Body of pancreas (tissue), 4 donors: ENCODE results near the gene SH3BP4. TPM values are rescaled to one million over a fixed set of nuclear protein-coding genes. Genes with fewer than 3 reads are reported as not detected.

ENCODE experiments used
- ATAC-seq: fragments of 150-250 bp; one replicate; pipeline ENCODE4 v1.9.1; 2016
- DNase-seq, 4 donors: peaks; one replicate each; pipeline ENCODE4 v3.0.0-alpha.2; 2019
- H3K27ac ChIP-seq, 4 donors: fragments of 200-600 bp; sonication (generic); 1 replicate in 3 of 4; 2 replicates in 1 of 4; pipeline versions ENCODE4 v1.5.1 to v1.6.1; 2016 to 2019; ENCODE audit warnings: mild to moderate bottlenecking in 1 of 4, mixed read lengths in 1 of 4, moderate library complexity in 1 of 4
- H3K27me3 ChIP-seq, 2 donors: fragments of 200-600 bp; sonication (generic); one replicate each; pipeline ENCODE4 v1.6.0; 2016; ENCODE audit warnings: mild to moderate bottlenecking in 1 of 2
- H3K36me3 ChIP-seq, 2 donors: fragments of 200-600 bp; sonication (generic); replicated peaks in 1 of 2; 2 replicates each; pipeline ENCODE4 v1.5.1; 2016; ENCODE audit warnings: low read depth in 2 of 2; ENCODE audit not compliant: insufficient read depth in 1 of 2
- H3K4me1 ChIP-seq: fragments of 200-600 bp; sonication (generic); one replicate; pipeline ENCODE4 v1.6.0; 2016
- H3K4me3 ChIP-seq, 2 donors: fragments of 200-600 bp; sonication (generic); 1 replicate in 1 of 2; 2 replicates in 1 of 2; pipeline ENCODE4 v1.5.1; 2016 to 2019
- H3K9me3 ChIP-seq, 3 donors: fragments of 200-600 bp; sonication (generic); 1 replicate in 2 of 3; 2 replicates in 1 of 3; pipeline ENCODE4 v1.5.1; 2016
- POLR2A ChIP-seq, 3 donors: fragments of 450-650 bp; IDR thresholded peaks; one replicate each; pipeline ENCODE4 v1.6.1; 2016; ENCODE audit warnings: antibody characterized with exemption in 3 of 3, mild to moderate bottlenecking in 2 of 3
- WGBS, 2 donors: methylation state at CpG; one replicate each; pipeline ENCODE4 v1.1.5; 2017; 5-methylcytosine and 5-hydroxymethylcytosine counted together
- intact Hi-C: fragments of 100-400 bp; cut with DNase I; formaldehyde crosslinking; loops from one replicate; pipeline ENCODE4 v1.15.1; 2023
- total RNA-seq, 2 donors: library from RNA; depleted of rRNA; stranded (reverse); fragments of >200 nt; gene quantifications; one replicate each; pipeline ENCODE4 v1.1.0, GENCODE V29; 2016
- TF ChIP-seq, protein P1 (sequence below), 7 experiments: fragments of 450-650 bp in 4 of 7; fragments of 200-600 bp in 3 of 7; sonication (generic) in 3 of 7; IDR thresholded peaks; one replicate each; pipeline ENCODE4 v1.5.1; 2016 to 2019; ENCODE audit warnings: antibody characterized with exemption in 7 of 7

The SH3BP4 gene
- total RNA-seq, 2 donors from 2014 or later: 62.6 to 71.9 TPM

DNA sequence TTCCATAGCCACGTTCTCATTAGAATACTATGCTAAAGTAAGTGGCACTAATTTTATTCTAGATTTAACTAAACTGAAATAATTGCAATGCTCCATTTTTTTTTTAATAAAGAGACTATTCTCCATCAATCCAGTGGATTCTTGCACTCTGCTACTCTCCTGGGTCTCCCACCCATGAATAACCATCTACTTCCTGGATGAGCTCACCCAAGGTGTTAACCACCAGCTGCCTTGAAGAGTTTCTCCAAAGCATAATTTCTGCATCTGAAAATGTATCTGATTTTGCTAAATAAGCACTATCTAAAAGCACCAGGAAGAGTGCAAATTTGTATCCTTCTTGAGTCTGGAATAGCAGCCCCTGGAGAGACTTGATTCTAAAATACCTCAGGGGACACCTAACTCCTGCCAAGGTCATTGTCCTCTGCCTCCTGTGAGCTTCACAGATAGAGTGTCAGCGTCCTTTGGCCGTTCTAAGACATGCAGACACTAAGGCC lies 41.6 kb upstream of the SH3BP4 start:
- no peaks in the 10 kb centered on the region for H3K36me3 ChIP-seq
- DNase-seq (no peak), ATAC-seq (no peak)
- no peaks in the 10 kb centered on the region for H3K27me3 ChIP-seq
- WGBS, 2 donors: 71 to 76% methylated on average over 3 of the region's 3 CpGs
- H3K4me1 ChIP-seq: no peaks in the 10 kb centered on the region
- TF ChIP-seq POLR2A (IDR thresholded peaks at IDR 0.05): no peak
- TF ChIP-seq, protein P1, sequence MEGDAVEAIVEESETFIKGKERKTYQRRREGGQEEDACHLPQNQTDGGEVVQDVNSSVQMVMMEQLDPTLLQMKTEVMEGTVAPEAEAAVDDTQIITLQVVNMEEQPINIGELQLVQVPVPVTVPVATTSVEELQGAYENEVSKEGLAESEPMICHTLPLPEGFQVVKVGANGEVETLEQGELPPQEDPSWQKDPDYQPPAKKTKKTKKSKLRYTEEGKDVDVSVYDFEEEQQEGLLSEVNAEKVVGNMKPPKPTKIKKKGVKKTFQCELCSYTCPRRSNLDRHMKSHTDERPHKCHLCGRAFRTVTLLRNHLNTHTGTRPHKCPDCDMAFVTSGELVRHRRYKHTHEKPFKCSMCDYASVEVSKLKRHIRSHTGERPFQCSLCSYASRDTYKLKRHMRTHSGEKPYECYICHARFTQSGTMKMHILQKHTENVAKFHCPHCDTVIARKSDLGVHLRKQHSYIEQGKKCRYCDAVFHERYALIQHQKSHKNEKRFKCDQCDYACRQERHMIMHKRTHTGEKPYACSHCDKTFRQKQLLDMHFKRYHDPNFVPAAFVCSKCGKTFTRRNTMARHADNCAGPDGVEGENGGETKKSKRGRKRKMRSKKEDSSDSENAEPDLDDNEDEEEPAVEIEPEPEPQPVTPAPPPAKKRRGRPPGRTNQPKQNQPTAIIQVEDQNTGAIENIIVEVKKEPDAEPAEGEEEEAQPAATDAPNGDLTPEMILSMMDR (IDR thresholded peaks at IDR 0.05): no peak
- no peaks in the 10 kb centered on the region for H3K9me3 ChIP-seq
- H3K27ac ChIP-seq: no peak overlapping the region
- H3K4me3 ChIP-seq: no peak overlapping the region
- intact Hi-C loops: no loop called here

DNA sequence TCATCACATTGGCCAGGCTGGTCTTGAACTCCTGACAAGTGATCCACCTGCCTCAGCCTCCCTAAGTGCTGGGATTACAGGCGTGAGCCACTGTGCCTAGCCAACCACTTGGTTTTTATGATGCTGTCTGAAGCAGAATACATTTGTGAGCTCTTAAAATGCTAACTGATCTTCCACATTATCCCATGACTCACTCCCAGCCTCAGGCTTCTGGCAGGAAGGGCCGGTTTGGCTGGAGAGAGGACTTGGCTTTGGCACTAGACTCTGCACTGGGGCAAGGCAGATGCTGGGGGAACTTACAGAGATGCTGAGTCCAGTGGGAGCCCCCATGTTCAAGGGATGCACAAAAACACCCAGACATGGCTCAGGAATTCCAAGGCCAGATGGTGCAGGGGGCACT lies 40.5 kb upstream of the SH3BP4 start:
- WGBS, 2 donors: 88 to 91% methylated on average over 1 to 2 of the region's 2 CpGs
- Histone ChIP-seq H3K36me3 (no peaks in the 10 kb centered on the region), H3K9me3 (no peaks in the 10 kb centered on the region), H3K27ac (no peak overlapping the region), H3K4me1 (no peaks in the 10 kb centered on the region), H3K4me3 (no peak overlapping the region), H3K27me3 (no peaks in the 10 kb centered on the region)
- ATAC-seq: no peak
- no peak for DNase-seq
- TF ChIP-seq POLR2A (IDR thresholded peaks at IDR 0.05): no peak
- TF ChIP-seq, protein P1 (IDR thresholded peaks at IDR 0.05): no peak
- intact Hi-C loops: no loop called here

DNA sequence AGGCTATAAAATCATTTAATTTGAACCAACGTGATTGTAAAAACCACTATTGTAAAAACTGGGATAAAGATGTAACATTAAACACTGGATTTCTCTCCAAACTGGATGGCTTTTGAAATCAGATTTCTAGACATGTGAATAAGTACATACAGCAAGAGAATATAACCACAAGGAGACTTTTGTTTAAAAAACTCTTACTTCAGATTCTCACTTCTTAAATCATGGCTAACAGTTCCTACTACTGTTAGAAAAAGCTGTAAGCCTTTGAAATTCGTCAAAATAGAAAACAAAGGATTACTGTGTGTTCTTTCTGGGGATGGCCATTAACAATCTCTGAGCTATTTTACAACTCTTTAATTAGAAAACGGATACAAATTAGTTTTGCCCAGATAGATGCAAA lies 39.4 kb upstream of the SH3BP4 start:
- TF ChIP-seq, protein P1 (IDR thresholded peaks at IDR 0.05): no peak
- no peak for TF ChIP-seq POLR2A (IDR thresholded peaks at IDR 0.05)
- DNase-seq: no peak
- Histone ChIP-seq H3K4me3 (no peak overlapping the region), H3K36me3 (no peaks in the 10 kb centered on the region), H3K27ac (no peak overlapping the region), H3K27me3 (no peaks in the 10 kb centered on the region), H3K9me3 (no peaks in the 10 kb centered on the region), H3K4me1 (peaks cover 4% of the 10 kb centered on the region)
- intact Hi-C loops: no loop called here
- 71 to 87% methylated on average over 3 of the region's 3 CpGs for WGBS, 2 donors
- no peak for ATAC-seq

DNA sequence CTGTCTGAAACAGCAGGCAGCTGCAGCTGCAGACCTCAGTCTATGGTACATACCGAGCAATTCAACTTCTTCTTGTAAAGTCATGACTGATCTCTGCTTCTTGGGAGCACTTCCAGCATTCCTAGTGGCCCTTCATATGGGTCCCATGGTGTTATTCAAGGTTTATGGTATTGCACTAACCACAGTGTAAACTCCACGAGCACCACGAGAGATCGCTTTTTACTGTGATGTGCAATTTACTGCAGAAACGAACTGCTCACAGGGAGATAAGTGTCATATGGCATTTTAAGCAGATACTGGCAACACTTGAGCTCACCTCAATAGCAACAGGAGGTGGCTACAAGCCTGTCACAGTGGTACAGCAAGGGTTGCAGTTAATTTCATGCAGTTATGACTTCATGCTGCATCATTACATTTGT lies 38.6 kb upstream of the SH3BP4 start:
- WGBS, 2 donors: 79 to 85% methylated on average over 5 of the region's 5 CpGs
- DNase-seq: no peak
- Histone ChIP-seq H3K27me3 (no peaks in the 10 kb centered on the region), H3K4me1 (peaks cover 4% of the 10 kb centered on the region), H3K27ac (no peak overlapping the region), H3K9me3 (no peaks in the 10 kb centered on the region), H3K4me3 (no peak overlapping the region), H3K36me3 (no peaks in the 10 kb centered on the region)
- no peak for ATAC-seq
- TF ChIP-seq POLR2A (IDR thresholded peaks at IDR 0.05): no peak
- TF ChIP-seq, protein P1 (IDR thresholded peaks at IDR 0.05): no peak
- intact Hi-C loops: no loop called here

DNA sequence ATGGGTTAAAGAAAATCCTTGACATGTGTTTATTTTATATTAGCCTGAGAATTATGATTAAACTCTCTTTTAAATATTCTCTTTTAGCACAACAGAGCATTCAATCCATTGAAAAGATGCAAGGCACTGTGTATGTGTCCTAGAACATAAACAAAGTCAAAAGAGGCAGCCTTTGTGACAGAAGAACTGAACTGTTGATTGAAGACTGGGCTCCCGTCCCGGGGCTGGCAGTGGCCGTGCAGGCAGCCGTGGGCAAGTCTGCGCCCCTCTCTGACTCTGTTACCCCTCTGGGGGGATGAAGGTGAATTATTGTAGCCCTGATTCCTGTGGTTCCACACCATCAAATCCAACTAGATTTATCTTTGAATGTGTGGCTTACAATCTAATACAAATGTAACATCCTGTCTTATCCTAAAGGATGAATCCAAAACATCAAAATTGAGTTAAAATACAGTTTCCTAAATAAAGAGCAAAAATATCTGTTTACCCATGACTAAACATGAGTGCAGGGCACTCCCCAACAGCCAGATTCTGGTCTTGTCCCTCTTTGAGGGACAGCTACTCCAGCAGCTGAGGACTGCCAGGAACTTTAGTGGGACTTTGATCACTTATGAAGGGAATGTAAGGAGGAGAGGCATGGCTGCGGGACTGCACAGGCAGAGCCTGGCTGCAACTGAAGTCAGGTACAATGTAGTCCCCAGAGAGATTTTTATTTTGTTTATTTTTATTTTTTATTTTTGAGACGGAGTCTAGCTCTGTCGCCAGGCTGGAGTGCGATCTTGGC lies 37.3 kb upstream of the SH3BP4 start:
- Histone ChIP-seq H3K36me3 (no peaks in the 10 kb centered on the region), H3K27me3 (no peaks in the 10 kb centered on the region), H3K9me3 (no peaks in the 10 kb centered on the region), H3K4me1 (peaks cover 4% of the 10 kb centered on the region), H3K27ac (no peak overlapping the region), H3K4me3 (no peak overlapping the region)
- TF ChIP-seq, protein P1 (IDR thresholded peaks at IDR 0.05): no peak
- TF ChIP-seq POLR2A (IDR thresholded peaks at IDR 0.05): no peak
- no peak for ATAC-seq
- intact Hi-C loops: no loop called here
- DNase-seq: no peak
- 91 to 94% methylated on average over 9 of the region's 9 CpGs for WGBS, 2 donors
